Duodenal mucosa (tissue), 2 donors: ENCODE data around the gene MAML2.
A peak's percentile ranks its signal among the peaks of the same experiment; 100 is the strongest.

ENCODE experiments used
- H3K27ac ChIP-seq: one replicate; pipeline ENCODE4 v1.7.0; 2013; ENCODE audit warnings: low read depth, low read length
- H3K27me3 ChIP-seq, 2 donors: one replicate each; pipeline ENCODE4 v1.7.0; 2013; ENCODE audit warnings: low read length in 2 of 2, control low read depth in 1 of 2; ENCODE audit not compliant: insufficient read depth in 2 of 2, control insufficient read depth in 1 of 2
- H3K36me3 ChIP-seq, 2 donors: one replicate each; pipeline ENCODE4 v1.7.0; 2013; ENCODE audit warnings: low read length in 2 of 2, control low read depth in 1 of 2; ENCODE audit not compliant: insufficient read depth in 2 of 2, control insufficient read depth in 1 of 2
- H3K4me1 ChIP-seq, 2 donors: one replicate each; pipeline ENCODE4 v1.7.0; 2013; ENCODE audit warnings: low read length in 2 of 2, control low read depth in 1 of 2; ENCODE audit not compliant: insufficient read depth in 2 of 2, control insufficient read depth in 1 of 2
- H3K4me3 ChIP-seq, 2 donors: one replicate each; pipeline ENCODE4 v1.7.0; 2013; ENCODE audit warnings: low read length in 2 of 2, low read depth in 1 of 2
- H3K9ac ChIP-seq, 2 donors: one replicate each; pipeline ENCODE4 v1.7.0; 2013; ENCODE audit warnings: low read length in 2 of 2, low read depth in 1 of 2
- H3K9me3 ChIP-seq, 2 donors: one replicate each; pipeline ENCODE4 v1.7.0; 2013; ENCODE audit warnings: low read length in 2 of 2, control low read depth in 1 of 2; ENCODE audit not compliant: control insufficient read depth in 1 of 2

MAML2 gene

DNA sequence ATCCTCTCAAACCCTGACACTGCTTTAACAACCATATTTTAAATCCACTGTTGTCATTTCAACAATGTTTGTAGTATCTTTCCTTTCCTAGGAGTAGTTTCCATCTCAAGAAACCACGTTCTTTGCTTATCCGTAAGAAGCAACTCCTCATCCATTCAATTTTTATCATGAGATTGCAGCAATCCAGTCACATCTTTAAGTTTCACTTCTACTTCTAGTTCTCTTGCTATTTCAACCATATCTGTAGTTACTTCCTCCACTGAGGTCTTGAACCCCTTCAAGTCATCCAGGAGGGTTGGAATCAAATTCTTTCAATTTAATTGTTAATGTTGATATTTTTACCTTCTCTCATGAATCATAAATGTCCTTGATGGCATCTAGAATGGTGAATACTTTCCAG is 24.3 kb upstream of the MAML2 start:
- H3K4me3 ChIP-seq, result no peak overlapping the region
- no peak overlapping the region for H3K9ac ChIP-seq
- no peaks in the 10 kb centered on the region for H3K27me3 ChIP-seq
- peaks cover 3 to 9% of the 10 kb centered on the region in 2 donors for H3K36me3 ChIP-seq
- no peak overlapping the region for H3K27ac ChIP-seq
- no peaks in the 10 kb centered on the region for H3K4me1 ChIP-seq
- H3K9me3 ChIP-seq, result peaks cover 0 to 2% of the 10 kb centered on the region in 2 donors

DNA sequence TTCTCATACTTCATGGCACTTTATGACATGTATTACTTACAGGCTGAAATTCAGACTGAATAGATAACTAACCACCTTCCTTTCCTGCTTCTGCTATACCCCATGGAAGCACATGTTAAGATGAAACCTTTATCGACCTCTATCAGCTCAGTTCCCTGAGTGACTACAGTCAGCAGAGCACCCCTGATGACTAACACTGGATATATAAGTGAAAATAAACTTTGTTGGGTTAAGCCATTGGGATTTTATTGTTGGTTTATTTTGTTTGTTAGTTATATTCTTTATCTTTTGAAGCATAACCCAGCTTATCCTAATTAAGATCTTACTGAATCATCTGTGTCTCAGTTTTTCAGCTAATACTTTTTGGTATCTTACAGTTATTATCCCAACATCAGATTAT is 23.0 kb upstream of the MAML2 start:
- H3K27ac ChIP-seq, result no peak overlapping the region
- no peak overlapping the region for H3K4me3 ChIP-seq
- H3K9me3 ChIP-seq, result peaks cover 0 to 2% of the 10 kb centered on the region in 2 donors
- peaks cover 0 to 9% of the 10 kb centered on the region in 2 donors for H3K36me3 ChIP-seq
- no peaks in the 10 kb centered on the region for H3K4me1 ChIP-seq
- no peaks in the 10 kb centered on the region for H3K27me3 ChIP-seq
- H3K9ac ChIP-seq, result no peak overlapping the region

DNA sequence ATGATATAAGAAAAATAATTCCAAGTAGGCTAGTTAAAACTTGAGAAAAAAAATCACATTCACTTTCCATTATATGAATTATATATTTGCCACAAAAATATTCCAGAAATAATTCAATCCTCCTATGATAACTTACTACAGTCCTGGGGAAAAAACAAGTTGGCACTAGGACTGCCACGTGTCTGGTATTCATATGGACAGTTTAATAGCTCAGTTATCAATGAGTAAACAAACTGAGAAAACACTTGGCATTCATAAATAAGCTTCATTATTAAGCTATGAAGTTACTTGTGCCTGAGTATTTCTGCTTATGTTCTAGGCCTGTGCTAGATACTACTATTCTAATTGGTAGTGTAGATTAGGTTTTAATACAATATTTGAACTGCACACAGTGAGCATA is 22.5 kb upstream of the MAML2 start:
- Histone ChIP-seq H3K36me3 (peaks cover 0 to 9% of the 10 kb centered on the region in 2 donors), H3K9me3 (peaks cover 0 to 2% of the 10 kb centered on the region in 2 donors), H3K4me1 (no peaks in the 10 kb centered on the region), H3K27ac (no peak overlapping the region), H3K9ac (no peak overlapping the region), H3K27me3 (no peaks in the 10 kb centered on the region), H3K4me3 (no peak overlapping the region)

DNA sequence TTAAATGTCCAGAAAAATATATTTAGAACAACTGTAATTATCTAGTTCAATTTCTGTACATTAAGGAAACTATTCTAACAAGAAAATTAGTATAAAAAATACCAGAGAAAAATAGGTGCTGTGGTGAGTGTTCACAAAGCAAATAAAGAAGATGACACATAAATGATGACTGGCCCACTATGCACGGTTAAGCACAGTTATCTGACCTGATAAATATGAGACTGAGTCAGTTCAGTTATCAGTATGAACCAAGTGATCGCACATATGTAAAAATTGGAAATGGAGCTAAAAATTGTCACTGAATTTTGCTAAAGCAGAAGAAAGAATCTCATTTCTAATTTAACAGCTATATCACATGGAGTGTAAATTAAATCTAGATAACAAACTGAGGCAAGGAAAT is 18.8 kb upstream of the MAML2 start:
- no peak overlapping the region for H3K4me3 ChIP-seq
- H3K27me3 ChIP-seq, result no peaks in the 10 kb centered on the region
- no peak overlapping the region for H3K9ac ChIP-seq
- H3K4me1 ChIP-seq, result no peaks in the 10 kb centered on the region
- no peak overlapping the region for H3K27ac ChIP-seq
- no peaks in the 10 kb centered on the region for H3K9me3 ChIP-seq
- H3K36me3 ChIP-seq, result peaks cover 6 to 16% of the 10 kb centered on the region in 2 donors

DNA sequence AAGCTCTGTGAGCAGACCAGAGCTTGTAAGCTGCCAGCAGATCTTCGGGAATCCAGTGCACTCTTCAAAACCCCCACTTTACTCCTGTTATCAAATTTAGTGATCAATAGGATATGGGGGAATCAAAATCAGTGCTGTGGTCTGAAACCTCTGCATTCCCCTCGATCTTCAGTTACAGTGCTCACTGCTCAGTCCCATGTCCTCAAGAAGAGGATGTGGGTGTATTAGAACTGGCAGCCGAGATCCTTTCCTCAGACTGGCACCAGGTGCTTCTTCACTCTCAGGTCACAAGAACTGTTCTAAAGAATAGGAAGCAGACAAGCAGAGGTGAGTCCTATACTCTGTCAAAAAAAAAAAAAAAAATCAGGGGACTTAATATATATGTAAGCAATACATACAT is 15.3 kb upstream of the MAML2 start:
- Histone ChIP-seq H3K9me3 (no peaks in the 10 kb centered on the region), H3K9ac (no peak overlapping the region), H3K27me3 (no peaks in the 10 kb centered on the region), H3K36me3 (peaks cover 10 to 15% of the 10 kb centered on the region in 2 donors), H3K4me3 (no peak overlapping the region), H3K27ac (no peak overlapping the region), H3K4me1 (no peaks in the 10 kb centered on the region)

DNA sequence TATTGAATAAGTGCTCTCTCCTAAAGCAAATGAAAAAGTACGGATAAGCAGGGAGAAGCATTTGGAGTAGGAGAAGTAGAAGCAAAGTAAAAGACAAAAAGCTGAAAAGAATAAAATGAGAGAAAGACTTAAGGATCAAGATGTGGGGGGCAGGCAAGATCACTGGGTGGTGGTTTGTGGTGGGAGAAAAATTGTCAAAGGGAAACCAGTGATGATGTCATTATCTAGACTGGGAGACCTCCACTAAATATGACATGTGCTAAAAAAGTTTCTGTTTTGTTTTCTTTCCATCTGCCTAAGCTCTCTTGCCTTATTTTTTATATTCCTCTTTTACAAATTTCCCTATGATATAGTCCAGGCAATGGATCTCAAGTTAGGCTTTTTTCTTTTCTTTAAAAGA is 14.8 kb upstream of the MAML2 start:
- H3K9ac ChIP-seq, result no peak overlapping the region
- no peak overlapping the region for H3K27ac ChIP-seq
- H3K4me1 ChIP-seq, result no peaks in the 10 kb centered on the region
- H3K36me3 ChIP-seq, result peaks cover 10 to 15% of the 10 kb centered on the region in 2 donors
- no peaks in the 10 kb centered on the region for H3K27me3 ChIP-seq
- no peak overlapping the region for H3K4me3 ChIP-seq
- no peaks in the 10 kb centered on the region for H3K9me3 ChIP-seq

DNA sequence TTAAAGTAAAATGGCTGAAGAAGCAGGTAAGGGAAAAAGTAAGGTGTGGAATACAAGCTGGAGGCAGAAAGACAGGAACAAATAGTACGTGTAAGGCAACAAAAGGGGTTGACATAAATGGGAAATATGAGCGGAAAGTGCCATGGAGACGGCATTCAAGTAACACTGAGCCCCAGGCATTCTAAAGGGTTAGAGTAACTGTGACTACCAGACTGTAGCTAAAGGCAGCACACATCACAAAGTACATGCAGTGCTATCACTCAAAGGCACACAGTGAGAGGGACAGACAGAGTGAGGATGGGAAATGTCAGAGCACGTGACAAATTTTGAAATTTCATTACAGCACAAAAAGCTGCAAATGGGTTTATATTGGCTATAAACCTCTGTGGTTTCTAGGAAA is 13.9 kb upstream of the MAML2 start:
- no peak overlapping the region for H3K9ac ChIP-seq
- H3K36me3 ChIP-seq, result peaks cover 10 to 15% of the 10 kb centered on the region in 2 donors
- no peaks in the 10 kb centered on the region for H3K27me3 ChIP-seq
- H3K4me1 ChIP-seq, result no peaks in the 10 kb centered on the region
- H3K27ac ChIP-seq, result no peak overlapping the region
- H3K9me3 ChIP-seq, result no peaks in the 10 kb centered on the region
- no peak overlapping the region for H3K4me3 ChIP-seq

DNA sequence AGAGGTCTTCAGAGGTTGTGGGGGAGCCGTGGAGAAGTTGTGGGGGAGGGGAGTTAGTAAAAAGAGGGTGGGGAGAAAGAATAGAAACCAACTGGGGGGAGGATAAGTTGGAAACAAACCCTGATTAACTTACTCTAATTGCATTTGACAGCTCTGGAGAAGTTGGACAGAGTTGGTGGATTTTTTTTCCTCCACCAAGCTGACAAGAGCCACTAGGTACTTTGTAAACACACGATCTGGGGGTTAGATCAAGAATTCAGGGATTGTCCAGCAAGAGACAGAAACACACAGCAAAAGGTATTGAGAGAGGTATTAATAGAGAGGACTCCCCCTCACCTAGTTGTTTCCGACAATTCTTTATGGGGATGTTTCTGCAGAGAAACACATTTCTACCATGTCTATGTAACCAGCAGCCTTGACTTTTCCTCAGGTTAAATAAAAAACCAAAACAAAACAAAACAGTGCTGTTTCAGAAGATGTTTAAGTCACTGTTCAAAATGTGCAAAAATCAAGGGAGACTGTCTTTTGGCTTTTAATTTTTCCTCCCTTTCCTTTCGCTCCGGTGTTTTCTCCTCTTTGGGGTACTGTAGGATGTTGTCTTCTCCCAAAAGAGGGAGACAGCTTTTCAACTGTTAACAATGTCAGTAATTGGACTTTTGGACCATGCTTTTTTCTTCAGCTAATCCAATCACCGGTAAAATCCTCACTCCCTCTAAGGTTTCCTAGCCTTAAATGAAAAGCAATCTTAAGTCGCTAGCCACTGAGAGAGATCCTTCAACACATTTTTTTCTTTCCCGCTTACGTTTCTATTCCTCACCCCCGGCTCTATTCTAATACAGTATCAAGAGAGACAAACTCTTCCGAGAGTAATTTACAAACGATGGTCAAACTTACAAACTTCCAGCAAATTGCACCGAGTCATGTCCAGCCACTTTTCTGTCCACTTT is 708 bp downstream of the MAML2 start:
- peak overlapping the region; percentile 62 to 79 for H3K9ac ChIP-seq
- H3K27ac ChIP-seq, result peak overlapping the region; percentile 54
- H3K4me3 ChIP-seq, result peak overlapping the region; percentile 81 to 83
- H3K4me1 ChIP-seq, result peaks cover 44 to 47% of the 10 kb centered on the region in 2 donors
- H3K36me3 ChIP-seq, result no peaks in the 10 kb centered on the region
- H3K9me3 ChIP-seq, result no peaks in the 10 kb centered on the region
- H3K27me3 ChIP-seq, result no peaks in the 10 kb centered on the region

DNA sequence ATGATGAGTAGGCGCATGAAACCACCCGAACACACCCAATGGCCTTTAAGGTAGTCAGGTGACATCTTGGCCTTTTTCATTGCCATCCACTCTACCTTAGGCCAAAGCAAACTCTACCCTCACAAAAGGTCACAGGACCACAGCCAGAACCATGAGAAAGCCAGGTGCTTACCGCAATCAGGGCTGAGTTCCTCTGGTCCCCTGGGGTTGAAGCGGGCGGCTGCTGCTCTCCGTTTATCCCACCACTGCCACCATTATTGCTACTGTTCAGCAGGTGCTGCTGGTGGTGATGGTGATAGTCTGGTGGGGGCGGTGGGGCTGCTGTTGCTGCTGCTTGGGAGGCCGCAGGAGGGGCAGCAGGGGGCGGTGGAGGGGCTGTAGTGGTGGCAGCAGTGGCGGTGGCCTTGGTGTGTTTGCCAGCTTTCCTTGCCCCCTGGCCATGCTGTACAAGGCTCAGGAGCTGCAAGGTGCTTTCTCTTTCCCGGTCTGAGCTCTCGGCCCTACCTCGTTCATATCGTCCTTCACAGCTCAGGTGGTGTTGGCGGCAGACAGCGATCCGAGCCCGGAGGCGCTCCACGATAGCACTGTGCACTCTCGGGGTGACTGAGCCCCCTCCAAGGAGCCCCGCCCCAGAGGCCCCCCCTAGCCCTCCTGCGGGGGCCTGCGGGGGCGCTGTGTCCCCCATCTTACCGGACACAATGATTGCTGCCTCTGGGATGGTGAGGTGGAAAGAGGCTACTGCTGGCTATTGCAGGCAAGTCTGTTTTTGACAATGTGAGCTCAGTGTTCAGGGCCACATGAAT is 1.6 kb downstream of the MAML2 start:
- peaks cover 48 to 55% of the 10 kb centered on the region in 2 donors for H3K4me1 ChIP-seq
- H3K36me3 ChIP-seq, result no peaks in the 10 kb centered on the region
- peak overlapping the region; percentile 62 to 79 for H3K9ac ChIP-seq
- H3K27ac ChIP-seq, result peak overlapping the region; percentile 54
- H3K27me3 ChIP-seq, result no peaks in the 10 kb centered on the region
- H3K9me3 ChIP-seq, result no peaks in the 10 kb centered on the region
- peak overlapping the region; percentile 81 to 83 for H3K4me3 ChIP-seq

DNA sequence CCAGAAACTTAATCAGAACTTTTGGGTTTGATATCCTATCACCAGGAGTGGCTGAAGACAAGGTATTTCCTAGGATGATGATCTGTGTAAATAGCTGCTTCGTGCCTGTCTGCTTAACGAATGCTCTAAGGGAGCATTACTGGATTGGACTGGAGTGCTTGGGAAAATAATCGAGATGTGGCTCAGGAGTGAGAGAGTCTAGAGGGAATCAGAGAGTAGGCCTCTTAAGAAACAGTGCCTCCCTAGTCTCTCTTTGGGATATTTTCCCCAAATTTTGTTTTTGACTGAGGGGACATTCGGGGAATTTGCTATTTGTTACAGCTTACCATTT is 2.5 kb downstream of the MAML2 start:
- Histone ChIP-seq H3K36me3 (no peaks in the 10 kb centered on the region), H3K4me1 (peaks cover 54 to 58% of the 10 kb centered on the region in 2 donors), H3K9ac (peak overlapping the region in 1 of 2 donors; percentile 44), H3K4me3 (peak overlapping the region; percentile 81 to 83), H3K27me3 (no peaks in the 10 kb centered on the region), H3K9me3 (no peaks in the 10 kb centered on the region), H3K27ac (peak overlapping the region; percentile 58)
